Measurements from ENCODE around the gene CXCL14.

GRCh38 chr5:135538261-135538660, 40.5 kb downstream of the CXCL14 start:
- TF ChIP-seq CTCF (conservative IDR thresholded peaks at IDR 0.05; ENCODE audit: low read depth, low read length) = no peak
- no peak for TF ChIP-seq EZH2phosphoT487 (IDR thresholded peaks at IDR 0.05; ENCODE audit: borderline replicate concordance, low read length)
- no peak for TF ChIP-seq EZH2 (IDR thresholded peaks at IDR 0.05; ENCODE audit: low read length, unreplicated experiment)

All from PC-3 (cell line).